ENCODE results near the gene HS3ST3B1. TPM values are rescaled to one million over a fixed set of nuclear protein-coding genes. Genes with fewer than 3 reads are reported as not detected.

The HS3ST3B1 gene
- total and polyA plus RNA-seq, 7 experiments from 2014 or later = 7.9 to 40.7 (median 12.2) TPM

DNA sequence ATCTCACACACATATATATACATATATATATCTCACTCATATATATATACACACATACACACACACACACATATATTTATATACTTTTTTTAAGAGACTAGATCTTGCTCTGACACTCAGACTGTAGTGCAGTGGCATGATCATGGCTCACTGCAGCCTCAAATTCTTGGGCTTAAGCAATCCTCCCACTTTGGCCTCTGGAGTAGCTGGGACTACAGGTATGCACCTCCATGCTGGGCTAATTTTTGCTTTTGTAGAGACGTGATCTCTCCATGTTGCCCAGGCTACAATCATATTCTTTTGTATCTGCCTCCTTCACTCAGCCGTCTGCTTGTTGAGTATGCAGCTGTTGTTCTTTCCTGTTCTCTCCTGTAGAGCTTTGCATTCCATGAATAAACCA, 60.6 kb downstream of the HS3ST3B1 start:
- no peak for DNase-seq
- peaks cover 0 to 13% of the 10 kb centered on the region in 2 donors for H3K4me1 ChIP-seq (ENCODE audit: control insufficient read depth in 2 of 2, insufficient read depth in 2 of 2, low read length in 2 of 2)
- Mint-ChIP-seq H3K27me3 (no peaks in the 10 kb centered on the region), H3K4me1 (peaks cover 7 to 24% (median 14%) of the 10 kb centered on the region in 7 donors), H3K9me3 (no peaks in the 10 kb centered on the region), H3K4me3 (no peak overlapping the region), H3K27ac (peak overlapping the region in 1 of 9 donors; percentile 75), H3K36me3 (no peaks in the 10 kb centered on the region)
- H3K27me3 ChIP-seq (ENCODE audit: control insufficient read depth in 2 of 2, insufficient read depth in 2 of 2, low read length in 2 of 2) = no peaks in the 10 kb centered on the region
- no peaks in the 10 kb centered on the region for H3K9me3 ChIP-seq (ENCODE audit: control insufficient read depth in 2 of 3, low read length in 3 of 3)
- ChIA-PET CTCF (no interaction called here), POLR2A (interaction anchor here (1.3 kb wide), 1 partner anchor 66 kb away, joined by 3 read pairs; no protein-coding TSS in a partner anchor)
- H3K27ac ChIP-seq (ENCODE audit: low read depth, low read length) = no peak overlapping the region
- no peak for ATAC-seq
- intact Hi-C loops (cut with micrococcal nuclease) = no loop called here
- no peaks in the 10 kb centered on the region for H3K36me3 ChIP-seq (ENCODE audit: control insufficient read depth in 2 of 3, insufficient read depth in 3 of 3, low read length in 3 of 3)
- no peak overlapping the region for H3K4me3 ChIP-seq (ENCODE audit: low read length)

DNA sequence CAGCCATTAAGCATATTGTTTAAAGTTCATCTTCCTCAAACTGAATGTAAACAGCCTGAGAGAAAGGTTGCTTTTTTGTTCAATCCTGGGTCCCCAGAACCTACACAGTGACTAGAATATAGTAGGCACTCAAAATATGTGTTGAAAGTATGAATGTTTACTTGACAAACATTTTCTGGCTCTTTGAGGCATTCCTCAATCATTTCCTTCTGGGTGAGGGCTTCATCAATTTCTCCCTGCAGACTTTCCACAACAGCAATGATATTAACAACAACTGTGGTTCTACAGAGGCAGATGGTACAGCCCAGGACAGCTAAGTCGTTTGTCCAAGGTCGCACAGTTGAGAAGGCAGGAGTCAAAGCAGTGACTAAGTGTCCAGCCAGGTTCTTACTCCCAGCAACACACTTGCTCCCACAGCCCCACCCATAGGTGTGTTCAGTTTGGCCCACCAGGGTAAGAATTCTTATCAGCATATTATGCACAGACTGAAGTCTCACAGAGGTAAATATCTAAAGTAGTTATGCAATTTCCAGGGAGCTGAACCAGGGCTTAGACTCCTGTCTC, 61.1 kb downstream of the HS3ST3B1 start:
- no peak overlapping the region for H3K27ac ChIP-seq (ENCODE audit: low read depth, low read length)
- Mint-ChIP-seq H3K4me3 (no peak overlapping the region), H3K9me3 (peaks cover 0 to 3% (median 0%) of the 10 kb centered on the region in 11 donors), H3K4me1 (peaks cover 7 to 24% (median 14%) of the 10 kb centered on the region in 7 donors), H3K36me3 (peaks cover 0 to 4% (median 0%) of the 10 kb centered on the region in 5 donors), H3K27ac (peak overlapping the region in 2 of 9 donors; percentile 22 to 75), H3K27me3 (no peaks in the 10 kb centered on the region)
- DNase-seq = no peak
- no peaks in the 10 kb centered on the region for H3K36me3 ChIP-seq (ENCODE audit: control insufficient read depth in 2 of 3, insufficient read depth in 3 of 3, low read length in 3 of 3)
- no peaks in the 10 kb centered on the region for H3K27me3 ChIP-seq (ENCODE audit: control insufficient read depth in 2 of 2, insufficient read depth in 2 of 2, low read length in 2 of 2)
- H3K4me1 ChIP-seq (ENCODE audit: control insufficient read depth in 2 of 2, insufficient read depth in 2 of 2, low read length in 2 of 2) = peaks cover 0 to 13% of the 10 kb centered on the region in 2 donors
- no peak overlapping the region for H3K4me3 ChIP-seq (ENCODE audit: low read length)
- CTCF ChIA-PET = no interaction called here
- H3K9me3 ChIP-seq (ENCODE audit: control insufficient read depth in 2 of 3, low read length in 3 of 3) = no peaks in the 10 kb centered on the region
- no peak for ATAC-seq
- POLR2A ChIA-PET = interaction anchor here (0.6 to 1.3 kb wide), 2 partner anchors 66 to 83 kb away, joined by 3 to 5 read pairs; no protein-coding TSS in a partner anchor
- intact Hi-C loops (cut with micrococcal nuclease) = no loop called here

DNA sequence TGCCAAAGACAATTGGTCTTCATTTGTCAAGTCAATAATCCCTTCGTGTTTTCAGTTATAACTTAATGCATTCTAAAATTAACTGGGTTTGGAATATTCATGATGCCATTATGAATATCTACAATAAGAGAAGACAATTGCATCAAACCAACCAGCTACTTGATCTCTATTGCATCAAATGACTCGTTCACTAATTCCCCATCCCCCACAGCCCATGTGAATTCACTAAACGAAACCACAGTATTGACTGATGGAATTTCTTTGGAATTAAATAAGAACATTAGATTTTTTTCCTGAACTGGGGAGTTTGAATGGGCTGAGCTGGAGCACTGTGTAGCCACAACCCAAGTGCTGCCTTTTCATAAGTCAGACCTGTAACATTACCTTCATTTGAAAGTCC, 65.3 kb downstream of the HS3ST3B1 start:
- H3K9me3 Mint-ChIP-seq = peaks cover 0 to 5% (median 0%) of the 10 kb centered on the region in 11 donors
- intact Hi-C loops (cut with micrococcal nuclease) = no loop called here
- Histone ChIP-seq H3K27me3 (ENCODE audit: control insufficient read depth in 2 of 2, insufficient read depth in 2 of 2, low read length in 2 of 2) (no peaks in the 10 kb centered on the region), H3K36me3 (ENCODE audit: control insufficient read depth in 2 of 3, insufficient read depth in 3 of 3, low read length in 3 of 3) (no peaks in the 10 kb centered on the region), H3K4me1 (ENCODE audit: control insufficient read depth in 2 of 2, insufficient read depth in 2 of 2, low read length in 2 of 2) (no peaks in the 10 kb centered on the region), H3K9me3 (ENCODE audit: control insufficient read depth in 2 of 3, low read length in 3 of 3) (no peaks in the 10 kb centered on the region), H3K4me3 (ENCODE audit: low read length) (no peak overlapping the region), H3K27ac (ENCODE audit: low read depth, low read length) (no peak overlapping the region)
- peaks cover 0 to 7% (median 0%) of the 10 kb centered on the region in 5 donors for H3K36me3 Mint-ChIP-seq
- DNase-seq (no peak), ATAC-seq (no peak)
- no peaks in the 10 kb centered on the region for H3K27me3 Mint-ChIP-seq
- H3K4me3 Mint-ChIP-seq = no peak overlapping the region
- POLR2A ChIA-PET = interaction anchor here (0.7 to 1.0 kb wide), 2 partner anchors 18 to 62 kb away, joined by 3 read pairs; no protein-coding TSS in a partner anchor
- H3K27ac Mint-ChIP-seq = no peak overlapping the region
- H3K4me1 Mint-ChIP-seq = peaks cover 0 to 9% (median under 1%) of the 10 kb centered on the region in 7 donors
- CTCF ChIA-PET = interaction anchor here (0.6 to 1.1 kb wide), 3 partner anchors 9 to 1029 kb away, joined by 3 read pairs; no protein-coding TSS in a partner anchor

DNA sequence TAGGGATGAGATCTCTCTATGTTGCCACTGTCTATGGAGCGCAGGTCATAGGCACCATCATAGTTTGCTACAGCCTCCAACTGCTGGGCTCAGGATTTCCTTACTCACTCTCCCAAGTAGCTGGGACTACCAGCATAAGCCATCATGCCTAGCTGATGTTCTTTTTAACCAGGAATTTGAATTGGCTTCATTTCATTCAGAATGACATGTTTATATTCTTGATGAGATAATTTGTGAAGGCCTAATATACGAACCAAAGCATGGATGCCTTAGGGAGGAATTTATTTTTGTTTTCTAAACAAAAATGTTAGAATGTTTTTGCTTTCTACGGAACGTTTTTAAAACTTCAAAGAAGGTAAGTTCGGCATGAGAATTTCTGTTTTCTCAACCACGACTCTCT, 71.6 kb downstream of the HS3ST3B1 start:
- no peak overlapping the region for H3K4me3 Mint-ChIP-seq
- H3K9me3 ChIP-seq (ENCODE audit: control insufficient read depth in 2 of 3, low read length in 3 of 3) = no peaks in the 10 kb centered on the region
- CTCF ChIA-PET = no interaction called here
- DNase-seq (no peak), ATAC-seq (no peak)
- H3K36me3 ChIP-seq (ENCODE audit: control insufficient read depth in 2 of 3, insufficient read depth in 3 of 3, low read length in 3 of 3) = no peaks in the 10 kb centered on the region
- H3K4me3 ChIP-seq (ENCODE audit: low read length) = no peak overlapping the region
- H3K36me3 Mint-ChIP-seq = peaks cover 0 to 3% (median 0%) of the 10 kb centered on the region in 5 donors
- intact Hi-C loops (cut with micrococcal nuclease) = loop anchor here in 1 of 2 donors (10.0 kb wide), 1 partner anchor 52 kb away; no protein-coding TSS in a partner anchor
- no peaks in the 10 kb centered on the region for H3K27me3 Mint-ChIP-seq
- no peak overlapping the region for H3K27ac Mint-ChIP-seq
- no peak overlapping the region for H3K27ac ChIP-seq (ENCODE audit: low read depth, low read length)
- no peaks in the 10 kb centered on the region for H3K4me1 ChIP-seq (ENCODE audit: control insufficient read depth in 2 of 2, insufficient read depth in 2 of 2, low read length in 2 of 2)
- POLR2A ChIA-PET = no interaction called here
- no peaks in the 10 kb centered on the region for H3K9me3 Mint-ChIP-seq
- H3K4me1 Mint-ChIP-seq = peaks cover 0 to 13% (median 9%) of the 10 kb centered on the region in 7 donors
- no peaks in the 10 kb centered on the region for H3K27me3 ChIP-seq (ENCODE audit: control insufficient read depth in 2 of 2, insufficient read depth in 2 of 2, low read length in 2 of 2)

DNA sequence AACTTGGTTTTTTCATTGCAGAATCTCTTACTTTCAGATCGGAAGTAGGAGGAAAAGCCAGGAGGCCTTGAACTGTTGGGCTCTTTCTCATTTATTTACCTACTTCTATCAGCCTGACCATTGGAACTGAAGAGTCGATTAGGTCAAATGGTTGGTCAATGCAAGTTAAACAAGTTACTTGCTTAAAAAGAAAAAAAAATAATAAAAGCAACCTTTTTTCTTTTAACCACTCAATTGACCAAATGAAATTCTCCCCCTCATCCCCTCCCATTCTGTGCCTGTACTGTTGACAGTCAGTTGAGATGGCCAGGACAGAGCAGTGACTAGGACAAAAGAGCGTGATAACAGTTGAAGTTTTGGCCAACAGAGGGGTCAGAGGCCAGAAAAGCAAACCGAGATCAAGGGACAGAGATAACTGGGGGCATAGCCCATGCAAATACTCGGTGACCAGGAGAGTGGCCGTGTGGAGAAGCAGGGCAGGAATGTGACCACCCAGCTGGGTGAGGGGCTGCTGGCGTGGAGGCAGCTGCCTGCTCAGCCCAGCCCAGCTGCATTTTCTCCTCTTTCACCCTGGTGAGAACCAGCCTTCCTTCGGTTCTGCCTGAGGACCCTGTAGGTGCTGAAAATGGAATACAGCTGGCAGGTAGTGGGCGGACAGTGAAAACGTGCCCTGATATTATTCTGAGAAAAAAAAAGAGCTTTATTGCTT, 72.2 kb downstream of the HS3ST3B1 start:
- ATAC-seq (no peak), DNase-seq (no peak)
- ChIA-PET CTCF (no interaction called here), POLR2A (no interaction called here)
- H3K27me3 ChIP-seq (ENCODE audit: control insufficient read depth in 2 of 2, insufficient read depth in 2 of 2, low read length in 2 of 2) = no peaks in the 10 kb centered on the region
- H3K4me1 ChIP-seq (ENCODE audit: control insufficient read depth in 2 of 2, insufficient read depth in 2 of 2, low read length in 2 of 2) = no peaks in the 10 kb centered on the region
- H3K9me3 ChIP-seq (ENCODE audit: control insufficient read depth in 2 of 3, low read length in 3 of 3) = no peaks in the 10 kb centered on the region
- H3K27ac ChIP-seq (ENCODE audit: low read depth, low read length) = no peak overlapping the region
- Mint-ChIP-seq H3K9me3 (no peaks in the 10 kb centered on the region), H3K36me3 (peaks cover 0 to 3% (median 0%) of the 10 kb centered on the region in 5 donors), H3K27ac (no peak overlapping the region), H3K4me3 (no peak overlapping the region), H3K27me3 (no peaks in the 10 kb centered on the region), H3K4me1 (peaks cover 0 to 13% (median 9%) of the 10 kb centered on the region in 7 donors)
- no peaks in the 10 kb centered on the region for H3K36me3 ChIP-seq (ENCODE audit: control insufficient read depth in 2 of 3, insufficient read depth in 3 of 3, low read length in 3 of 3)
- H3K4me3 ChIP-seq (ENCODE audit: low read length) = no peak overlapping the region
- intact Hi-C loops (cut with micrococcal nuclease) = loop anchor here in 1 of 2 donors (10.0 kb wide), 1 partner anchor 52 kb away; no protein-coding TSS in a partner anchor

DNA sequence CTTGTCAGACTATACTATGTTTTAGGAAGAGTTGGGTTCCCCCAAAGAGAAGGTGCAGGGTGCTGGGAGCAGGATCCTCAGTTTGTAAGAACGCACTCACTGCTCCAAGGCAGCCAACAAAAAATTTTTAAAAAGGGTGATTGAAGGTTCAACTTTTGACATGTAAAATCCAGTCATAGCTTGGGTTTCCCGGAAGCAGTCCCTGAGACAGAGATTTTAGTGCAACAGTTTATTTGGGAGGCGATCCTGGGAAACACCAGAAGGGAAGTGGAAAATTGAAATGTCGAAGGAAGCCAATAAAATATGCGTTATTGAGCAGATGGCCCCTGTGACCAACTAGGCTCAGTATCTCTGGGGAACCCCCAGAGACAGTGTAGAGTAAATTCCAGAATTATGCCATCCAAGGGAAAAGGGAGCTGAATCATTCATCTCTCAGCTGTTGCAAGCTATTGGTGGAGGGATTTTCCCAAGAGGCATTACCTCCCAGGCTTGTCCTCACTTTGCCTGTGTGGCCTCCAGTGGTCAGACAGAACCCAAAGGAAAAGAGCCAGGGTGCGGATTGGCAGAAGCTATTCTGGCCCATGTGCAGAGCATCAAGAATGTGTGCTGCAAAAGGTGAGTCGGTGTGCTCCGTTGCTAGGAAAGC, 72.9 kb downstream of the HS3ST3B1 start:
- Mint-ChIP-seq H3K27me3 (no peaks in the 10 kb centered on the region), H3K36me3 (peaks cover 0 to 3% (median 0%) of the 10 kb centered on the region in 5 donors), H3K27ac (no peak overlapping the region), H3K4me3 (no peak overlapping the region), H3K9me3 (no peaks in the 10 kb centered on the region), H3K4me1 (peaks cover 0 to 13% (median 9%) of the 10 kb centered on the region in 7 donors)
- H3K4me3 ChIP-seq (ENCODE audit: low read length) = no peak overlapping the region
- intact Hi-C loops (cut with micrococcal nuclease) = loop anchor here in 1 of 2 donors (10.0 kb wide), 1 partner anchor 51 kb away; no protein-coding TSS in a partner anchor
- no peaks in the 10 kb centered on the region for H3K4me1 ChIP-seq (ENCODE audit: control insufficient read depth in 2 of 2, insufficient read depth in 2 of 2, low read length in 2 of 2)
- no peak for DNase-seq
- no peak overlapping the region for H3K27ac ChIP-seq (ENCODE audit: low read depth, low read length)
- POLR2A ChIA-PET = no interaction called here
- no peak for ATAC-seq
- no peaks in the 10 kb centered on the region for H3K36me3 ChIP-seq (ENCODE audit: control insufficient read depth in 2 of 3, insufficient read depth in 3 of 3, low read length in 3 of 3)
- CTCF ChIA-PET = interaction anchor here (0.6 kb wide), 1 partner anchor 112 kb away, joined by 3 read pairs; no protein-coding TSS in a partner anchor
- H3K9me3 ChIP-seq (ENCODE audit: control insufficient read depth in 2 of 3, low read length in 3 of 3) = no peaks in the 10 kb centered on the region
- H3K27me3 ChIP-seq (ENCODE audit: control insufficient read depth in 2 of 2, insufficient read depth in 2 of 2, low read length in 2 of 2) = no peaks in the 10 kb centered on the region
